Neural crest cell (in vitro differentiated cells): ENCODE measurements around the gene GPR55. TPM values are rescaled to one million over a fixed set of nuclear protein-coding genes. Genes with fewer than 3 reads are reported as not detected.

Source experiments
- DNase-seq: peaks from one replicate; pipeline ENCODE4 v3.0.0; 2021; ENCODE audit warnings: low read depth, mixed read lengths, low spot score
- H3K27ac Mint-ChIP-seq: one replicate; pipeline ENCODE4 v1.8.0; 2021; ENCODE audit warnings: mild to moderate bottlenecking, mixed read lengths; ENCODE audit not compliant: unreplicated experiment
- H3K27me3 Mint-ChIP-seq: 2 replicates; pipeline ENCODE4 v1.8.0; 2021; ENCODE audit warnings: low read depth, mild to moderate bottlenecking, mixed read lengths
- H3K36me3 Mint-ChIP-seq: 2 replicates; pipeline ENCODE4 v1.8.0; 2021; ENCODE audit warnings: low read depth, mild to moderate bottlenecking, mixed read lengths
- H3K4me1 Mint-ChIP-seq: 2 replicates; pipeline ENCODE4 v1.8.0; 2021; ENCODE audit warnings: mixed read lengths
- H3K4me3 Mint-ChIP-seq: one replicate; pipeline ENCODE4 v1.8.0; 2021; ENCODE audit warnings: mild to moderate bottlenecking, mixed read lengths
- H3K9me3 Mint-ChIP-seq: 2 replicates; pipeline ENCODE4 v1.8.0; 2021; ENCODE audit warnings: mixed read lengths
- CTCF ChIP-seq: fragments of 200-600 bp; sonication (generic); conservative IDR thresholded peaks from 2 replicates; pipeline ENCODE4 v1.5.0; 2021; ENCODE audit warnings: antibody characterized with exemption, mild to moderate bottlenecking
- total RNA-seq: library from RNA; stranded (reverse); gene quantifications from 2 replicates; pipeline ENCODE4 v1.2.1, GENCODE V29; 2021

The GPR55 gene
- total RNA-seq, 1 donor from 2014 or later = not detected

GRCh38 chr2:230898713-230899091, 26.3 kb downstream of the GPR55 start:
- no peak for TF ChIP-seq CTCF
- H3K27me3 Mint-ChIP-seq = no peaks in the 10 kb centered on the region
- DNase-seq = no peak
- H3K9me3 Mint-ChIP-seq = no peaks in the 10 kb centered on the region
- peak overlapping the region; percentile 93 for H3K27ac Mint-ChIP-seq
- no peaks in the 10 kb centered on the region for H3K36me3 Mint-ChIP-seq
- H3K4me3 Mint-ChIP-seq = no peak overlapping the region
- peaks cover 18% of the 10 kb centered on the region for H3K4me1 Mint-ChIP-seq

- Mint-ChIP-seq H3K9me3 (no peaks in the 10 kb centered on the region), H3K36me3 (no peaks in the 10 kb centered on the region), H3K27ac (no peak overlapping the region), H3K4me3 (no peak overlapping the region), H3K27me3 (no peaks in the 10 kb centered on the region), H3K4me1 (peaks cover 18% of the 10 kb centered on the region)
- no peak for DNase-seq
- TF ChIP-seq CTCF = no peak
Measured at GRCh38 chr2:230898016-230898712, 26.9 kb downstream of the GPR55 start.

GRCh38 chr2:230896346-230897115, 28.5 kb downstream of the GPR55 start:
- TF ChIP-seq CTCF = no peak
- H3K4me1 Mint-ChIP-seq = peaks cover 18% of the 10 kb centered on the region
- no peaks in the 10 kb centered on the region for H3K27me3 Mint-ChIP-seq
- no peaks in the 10 kb centered on the region for H3K36me3 Mint-ChIP-seq
- H3K27ac Mint-ChIP-seq = no peak overlapping the region
- no peak overlapping the region for H3K4me3 Mint-ChIP-seq
- H3K9me3 Mint-ChIP-seq = no peaks in the 10 kb centered on the region
- no peak for DNase-seq

- H3K27me3 Mint-ChIP-seq = no peaks in the 10 kb centered on the region
- no peak overlapping the region for H3K4me3 Mint-ChIP-seq
- H3K27ac Mint-ChIP-seq = no peak overlapping the region
- TF ChIP-seq CTCF = no peak
- DNase-seq = no peak
- peaks cover 21% of the 10 kb centered on the region for H3K4me1 Mint-ChIP-seq
- H3K9me3 Mint-ChIP-seq = no peaks in the 10 kb centered on the region
- H3K36me3 Mint-ChIP-seq = no peaks in the 10 kb centered on the region
Measured at GRCh38 chr2:230895536-230896345, 29.3 kb downstream of the GPR55 start.
